Trophoblast cell (in vitro differentiated cells and primary cell): ENCODE data around the gene SLC12A8.

Source experiments
- DNase-seq, 2 donors: peaks; one replicate each; pipeline ENCODE4 v3.0.0-alpha.2; 2016
- H2AFZ ChIP-seq: 2 replicates; pipeline ENCODE4 v1.6.1; 2013; ENCODE audit warnings: low read length, moderate library complexity, mild to moderate bottlenecking; ENCODE audit not compliant: insufficient read depth, poor library complexity
- H2AK5ac ChIP-seq: 2 replicates; pipeline ENCODE4 v1.6.1; 2013; ENCODE audit warnings: mild to moderate bottlenecking, low read length
- H2BK120ac ChIP-seq: 2 replicates; pipeline ENCODE4 v1.6.1; 2013; ENCODE audit warnings: low read length, mild to moderate bottlenecking, moderate library complexity; ENCODE audit not compliant: insufficient read depth, poor library complexity
- H2BK12ac ChIP-seq: 2 replicates; pipeline ENCODE4 v1.6.1; 2013; ENCODE audit warnings: mild to moderate bottlenecking, low read length, moderate library complexity
- H2BK5ac ChIP-seq: 2 replicates; pipeline ENCODE4 v1.6.1; 2013; ENCODE audit warnings: low read length, low read depth, moderate library complexity, mild to moderate bottlenecking; ENCODE audit not compliant: poor library complexity
- H3K14ac ChIP-seq: 2 replicates; pipeline ENCODE4 v1.6.1; 2013; ENCODE audit warnings: mild to moderate bottlenecking, low read length
- H3K18ac ChIP-seq: 2 replicates; pipeline ENCODE4 v1.6.1; 2013; ENCODE audit warnings: mild to moderate bottlenecking, low read length
- H3K23ac ChIP-seq: 2 replicates; pipeline ENCODE4 v1.6.1; 2013; ENCODE audit warnings: low read length
- H3K27ac ChIP-seq: 2 replicates; pipeline ENCODE4 v1.5.1; 2013; ENCODE audit warnings: low read depth, mild to moderate bottlenecking, inconsistent platforms, low read length, moderate library complexity
- H3K27me3 ChIP-seq: 2 replicates; pipeline ENCODE4 v1.6.1; 2013; ENCODE audit warnings: inconsistent platforms, mild to moderate bottlenecking, low read length, moderate library complexity; ENCODE audit not compliant: insufficient read depth
- H3K36me3 ChIP-seq, 2 experiments: 1 replicate in 1 of 2; 2 replicates in 1 of 2; pipeline ENCODE4 v1.6.1; 2013; ENCODE audit warnings: low read length in 2 of 2, mild to moderate bottlenecking in 2 of 2, moderate library complexity in 1 of 2; ENCODE audit not compliant: insufficient read depth in 2 of 2, control insufficient read depth in 1 of 2
- H3K4ac ChIP-seq: 2 replicates; pipeline ENCODE4 v1.6.1; 2013; ENCODE audit warnings: low read depth, mild to moderate bottlenecking, low read length, moderate library complexity
- H3K4me1 ChIP-seq, 2 experiments: 1 replicate in 1 of 2; 2 replicates in 1 of 2; pipeline ENCODE4 v1.6.1; 2013; ENCODE audit warnings: low read length in 2 of 2, mild to moderate bottlenecking in 2 of 2, moderate library complexity in 1 of 2; ENCODE audit not compliant: insufficient read depth in 2 of 2, control insufficient read depth in 1 of 2
- H3K4me2 ChIP-seq: 2 replicates; pipeline ENCODE4 v1.6.1; 2013; ENCODE audit warnings: inconsistent platforms, mild to moderate bottlenecking, low read length, moderate library complexity
- H3K4me3 ChIP-seq: 2 replicates; pipeline ENCODE4 v1.5.1; 2013; ENCODE audit warnings: mild to moderate bottlenecking, low read depth, low read length, inconsistent platforms
- H3K79me1 ChIP-seq: one replicate; pipeline ENCODE4 v1.6.1; 2013; ENCODE audit warnings: low read length
- H3K79me2 ChIP-seq: 2 replicates; pipeline ENCODE4 v1.6.1; 2013; ENCODE audit warnings: low read length, mild to moderate bottlenecking; ENCODE audit not compliant: control insufficient read depth, insufficient read depth, poor library complexity
- H3K9ac ChIP-seq: 2 replicates; pipeline ENCODE4 v1.6.1; 2013; ENCODE audit warnings: mild to moderate bottlenecking, low read length
- H3K9me3 ChIP-seq: 2 replicates; pipeline ENCODE4 v1.6.1; 2013; ENCODE audit warnings: low read depth, mild to moderate bottlenecking, control low read depth, inconsistent platforms, low read length; ENCODE audit not compliant: insufficient read depth
- H4K12ac ChIP-seq: 2 replicates; pipeline ENCODE4 v1.6.1; 2013; ENCODE audit warnings: low read depth, mild to moderate bottlenecking, low read length, moderate library complexity
- H4K8ac ChIP-seq: 2 replicates; pipeline ENCODE4 v1.6.1; 2013; ENCODE audit warnings: low read depth, mild to moderate bottlenecking, low read length, moderate library complexity
- H4K91ac ChIP-seq: one replicate; pipeline ENCODE4 v1.6.1; 2013; ENCODE audit warnings: low read depth, mild to moderate bottlenecking, low read length, moderate library complexity
- WGBS: extraction: QIAGEN DNeasy Blood & Tissue Kit; methylation state at CpG from one replicate; pipeline ENCODE4 v1.1.7; 2013; ENCODE audit warnings: missing lambda C conversion rate; ENCODE audit not compliant: insufficient read length, insufficient coverage; ENCODE audit errors: extremely low coverage; 5-methylcytosine and 5-hydroxymethylcytosine counted together

Gene SLC12A8

GRCh38 chr3:125123451-125124305 lies 88.9 kb downstream of the SLC12A8 start:
- no CpG with 5 or more reads among the region's 10 CpGs for WGBS
- peak overlapping the region; percentile 68 for H2BK12ac ChIP-seq
- H3K9ac ChIP-seq: no peak overlapping the region
- no peak overlapping the region for H3K4me2 ChIP-seq
- no peak overlapping the region for H3K4me3 ChIP-seq
- H2BK5ac ChIP-seq: peak overlapping the region; percentile 57
- DNase-seq: peak; percentile 64 to 86
- H3K79me1 ChIP-seq: peaks cover 26% of the 10 kb centered on the region
- H3K79me2 ChIP-seq: no peaks in the 10 kb centered on the region
- no peak overlapping the region for H3K4ac ChIP-seq
- H3K9me3 ChIP-seq: no peaks in the 10 kb centered on the region
- H3K18ac ChIP-seq: peak overlapping the region; percentile 43
- H2AFZ ChIP-seq: no peak overlapping the region
- peak overlapping the region; percentile 82 for H4K91ac ChIP-seq
- peaks cover 16 to 28% of the 10 kb centered on the region in 2 experiments for H3K4me1 ChIP-seq
- H3K36me3 ChIP-seq: no peaks in the 10 kb centered on the region
- no peak overlapping the region for H3K23ac ChIP-seq
- H3K27me3 ChIP-seq: no peaks in the 10 kb centered on the region
- peak overlapping the region; percentile 57 for H3K14ac ChIP-seq
- peak overlapping the region; percentile 83 for H3K27ac ChIP-seq
- H4K8ac ChIP-seq: peak overlapping the region; percentile 20
- H4K12ac ChIP-seq: no peak overlapping the region
- no peak overlapping the region for H2AK5ac ChIP-seq
- peak overlapping the region; percentile 52 for H2BK120ac ChIP-seq

- Histone ChIP-seq H4K12ac (no peak overlapping the region), H3K14ac (no peak overlapping the region), H3K79me2 (no peaks in the 10 kb centered on the region), H4K8ac (no peak overlapping the region), H3K4me2 (no peak overlapping the region), H3K9me3 (no peaks in the 10 kb centered on the region), H4K91ac (no peak overlapping the region), H3K79me1 (peaks cover 17% of the 10 kb centered on the region), H3K36me3 (no peaks in the 10 kb centered on the region), H2BK5ac (no peak overlapping the region), H2AK5ac (no peak overlapping the region), H2BK120ac (no peak overlapping the region), H2BK12ac (peak overlapping the region; percentile 23), H3K9ac (no peak overlapping the region), H3K27ac (no peak overlapping the region), H3K4me1 (peaks cover 15 to 27% of the 10 kb centered on the region in 2 experiments), H3K23ac (no peak overlapping the region), H3K4ac (no peak overlapping the region), H3K18ac (no peak overlapping the region), H3K27me3 (no peaks in the 10 kb centered on the region), H2AFZ (no peak overlapping the region), H3K4me3 (no peak overlapping the region)
- peak in 1 of 2 donors; percentile 12 for DNase-seq
- WGBS: no CpG with 5 or more reads among the region's 8 CpGs
Measured at GRCh38 chr3:125121246-125122010, 91.1 kb downstream of the SLC12A8 start.

- peak in 1 of 2 donors; percentile 1 for DNase-seq
- Histone ChIP-seq H3K18ac (no peak overlapping the region), H2AFZ (no peak overlapping the region), H3K23ac (no peak overlapping the region), H2AK5ac (no peak overlapping the region), H3K4me1 (peaks cover 20 to 27% of the 10 kb centered on the region in 2 experiments), H2BK5ac (no peak overlapping the region), H3K79me1 (peaks cover 15% of the 10 kb centered on the region), H3K9ac (no peak overlapping the region), H3K9me3 (no peaks in the 10 kb centered on the region), H3K36me3 (no peaks in the 10 kb centered on the region), H4K91ac (peak overlapping the region; percentile 20), H3K79me2 (no peaks in the 10 kb centered on the region), H3K27ac (no peak overlapping the region), H4K8ac (peak overlapping the region; percentile 18), H2BK120ac (no peak overlapping the region), H3K27me3 (no peaks in the 10 kb centered on the region), H3K4me2 (peak overlapping the region; percentile 26), H3K4me3 (no peak overlapping the region), H2BK12ac (peak overlapping the region; percentile 21), H4K12ac (no peak overlapping the region), H3K4ac (peak overlapping the region; percentile 3), H3K14ac (peak overlapping the region; percentile 11)
- no CpG with 5 or more reads among the region's 20 CpGs for WGBS
Measured at GRCh38 chr3:125120379-125121122, 92.0 kb downstream of the SLC12A8 start.

GRCh38 chr3:125119752-125120378 lies 92.7 kb downstream of the SLC12A8 start:
- H3K79me2 ChIP-seq: no peaks in the 10 kb centered on the region
- no peak overlapping the region for H3K4me2 ChIP-seq
- H3K9ac ChIP-seq: no peak overlapping the region
- no peaks in the 10 kb centered on the region for H3K27me3 ChIP-seq
- H4K91ac ChIP-seq: peak overlapping the region; percentile 31
- no peak overlapping the region for H3K27ac ChIP-seq
- no peaks in the 10 kb centered on the region for H3K9me3 ChIP-seq
- H2BK5ac ChIP-seq: no peak overlapping the region
- H2BK12ac ChIP-seq: peak overlapping the region; percentile 83
- H3K14ac ChIP-seq: no peak overlapping the region
- H3K23ac ChIP-seq: no peak overlapping the region
- peaks cover 20 to 28% of the 10 kb centered on the region in 2 experiments for H3K4me1 ChIP-seq
- no peak overlapping the region for H2BK120ac ChIP-seq
- no peak overlapping the region for H2AFZ ChIP-seq
- H4K8ac ChIP-seq: no peak overlapping the region
- no peak overlapping the region for H3K4ac ChIP-seq
- peak overlapping the region; percentile 49 for H2AK5ac ChIP-seq
- no peaks in the 10 kb centered on the region for H3K36me3 ChIP-seq
- WGBS: no CpG with 5 or more reads among the region's 11 CpGs
- peak in 1 of 2 donors; percentile 1 for DNase-seq
- no peak overlapping the region for H3K18ac ChIP-seq
- H3K4me3 ChIP-seq: no peak overlapping the region
- H3K79me1 ChIP-seq: peaks cover 15% of the 10 kb centered on the region
- no peak overlapping the region for H4K12ac ChIP-seq
